ENCODE measurements around the gene TMEM250.

DNA sequence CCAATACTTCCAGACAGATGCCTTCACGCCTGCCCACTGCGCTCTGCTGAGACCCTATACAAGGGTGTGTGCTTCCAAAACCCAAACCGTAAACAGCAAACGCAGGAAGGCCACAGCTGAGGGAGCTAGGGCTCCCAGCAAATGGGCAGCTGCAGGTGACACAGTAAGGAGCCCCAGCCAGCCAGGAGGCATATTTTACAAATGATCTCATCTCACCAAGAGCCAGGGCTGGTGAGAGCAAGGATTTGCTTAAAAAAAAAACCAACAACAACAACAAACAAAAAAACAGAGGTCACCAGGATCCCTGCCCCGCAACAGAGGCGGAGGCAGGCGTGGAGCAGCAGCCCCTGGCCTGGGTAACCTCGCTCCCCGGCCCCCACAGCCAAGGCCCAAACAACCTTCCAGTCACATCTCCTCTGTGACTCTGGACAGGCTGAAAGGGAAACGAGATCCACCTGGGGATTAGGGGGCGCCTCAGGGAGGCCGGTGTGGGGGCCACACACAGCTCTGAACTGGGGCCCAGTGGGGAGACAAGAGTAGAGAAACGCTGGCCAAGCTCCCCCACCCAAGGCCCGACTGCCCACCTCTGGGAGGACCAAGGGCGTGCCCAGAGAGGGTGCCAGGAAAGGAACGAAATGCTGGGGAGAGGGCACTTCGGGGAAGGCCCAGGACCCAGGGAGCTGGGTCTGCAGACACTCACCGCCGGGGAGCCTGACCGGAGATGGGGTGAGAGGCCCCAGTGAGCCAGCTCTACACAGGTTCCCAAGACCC, 26.9 kb downstream of the TMEM250 start:
- TF ChIP-seq POLR2AphosphoS5 (IDR thresholded peaks at IDR 0.05; ENCODE audit: low read depth, low read length) (no peak), POLR2A (IDR thresholded peaks at IDR 0.05; ENCODE audit: low read depth, low read length) (no peak)

All from GM12892 (cell line).